HG03039 (cell line): ENCODE measurements around the gene ANO3.

Experiments
- ATAC-seq: cut with Tn5 transposase; IDR thresholded peaks from one replicate; pipeline ENCODE4 v1.9.1; 2021; ENCODE audit warnings: mild to moderate bottlenecking, moderate library complexity; ENCODE audit not compliant: unreplicated experiment

Gene ANO3

GRCh38 chr11:26483108-26483507 lies 151.2 kb downstream of the ANO3 start:
- ATAC-seq, result no peak

- ATAC-seq, result no peak
Observed at GRCh38 chr11:26490546-26490945, 158.6 kb downstream of the ANO3 start.

- no peak for ATAC-seq
Observed at GRCh38 chr11:26493616-26494015, 161.7 kb downstream of the ANO3 start.

- no peak for ATAC-seq
Observed at GRCh38 chr11:26507229-26507628, 175.3 kb downstream of the ANO3 start.

GRCh38 chr11:26510164-26510563 lies 178.2 kb downstream of the ANO3 start:
- no peak for ATAC-seq

- ATAC-seq, result no peak
Observed at GRCh38 chr11:26510756-26511155, 178.8 kb downstream of the ANO3 start.

GRCh38 chr11:26512196-26512595 lies 180.3 kb downstream of the ANO3 start:
- no peak for ATAC-seq

GRCh38 chr11:26519469-26519868 lies 187.5 kb downstream of the ANO3 start:
- ATAC-seq, result no peak

GRCh38 chr11:26522912-26523610 lies 191.1 kb downstream of the ANO3 start:
- no peak for ATAC-seq

GRCh38 chr11:26527685-26528084 lies 195.8 kb downstream of the ANO3 start:
- no peak for ATAC-seq

GRCh38 chr11:26537341-26537740 lies 205.4 kb downstream of the ANO3 start:
- ATAC-seq, result no peak

GRCh38 chr11:26539517-26539916 lies 207.6 kb downstream of the ANO3 start:
- no peak for ATAC-seq

GRCh38 chr11:26541870-26542269 lies 209.9 kb downstream of the ANO3 start:
- ATAC-seq, result no peak

GRCh38 chr11:26549176-26549575 lies 217.2 kb downstream of the ANO3 start:
- ATAC-seq, result no peak

GRCh38 chr11:26550022-26550421 lies 218.1 kb downstream of the ANO3 start:
- no peak for ATAC-seq

- no peak for ATAC-seq
Observed at GRCh38 chr11:26551186-26551801, 219.4 kb downstream of the ANO3 start.

GRCh38 chr11:26553182-26553581 lies 221.3 kb downstream of the ANO3 start:
- no peak for ATAC-seq

GRCh38 chr11:26554455-26554854 lies 222.5 kb downstream of the ANO3 start:
- no peak for ATAC-seq

GRCh38 chr11:26556582-26556981 lies 224.7 kb downstream of the ANO3 start:
- no peak for ATAC-seq

GRCh38 chr11:26557666-26558065 lies 225.7 kb downstream of the ANO3 start:
- no peak for ATAC-seq

- ATAC-seq, result no peak
Observed at GRCh38 chr11:26558190-26558589, 226.3 kb downstream of the ANO3 start.

GRCh38 chr11:26569646-26570045 lies 237.7 kb downstream of the ANO3 start:
- no peak for ATAC-seq
